ENCODE data around the gene MSRB1.

Gene MSRB1

GRCh38 chr16:1978476-1979120 lies 35.6 kb upstream of the MSRB1 start:
- DNase-seq: no peak

- DNase-seq: no peak
Observed at GRCh38 chr16:1977875-1978268, 34.9 kb upstream of the MSRB1 start.

- no peak for DNase-seq
Observed at GRCh38 chr16:1976951-1977874, 34.2 kb upstream of the MSRB1 start.

- no peak for DNase-seq
Observed at GRCh38 chr16:1976216-1976520, 33.2 kb upstream of the MSRB1 start.

GRCh38 chr16:1975432-1976215 lies 32.6 kb upstream of the MSRB1 start:
- DNase-seq: no peak

DNA sequence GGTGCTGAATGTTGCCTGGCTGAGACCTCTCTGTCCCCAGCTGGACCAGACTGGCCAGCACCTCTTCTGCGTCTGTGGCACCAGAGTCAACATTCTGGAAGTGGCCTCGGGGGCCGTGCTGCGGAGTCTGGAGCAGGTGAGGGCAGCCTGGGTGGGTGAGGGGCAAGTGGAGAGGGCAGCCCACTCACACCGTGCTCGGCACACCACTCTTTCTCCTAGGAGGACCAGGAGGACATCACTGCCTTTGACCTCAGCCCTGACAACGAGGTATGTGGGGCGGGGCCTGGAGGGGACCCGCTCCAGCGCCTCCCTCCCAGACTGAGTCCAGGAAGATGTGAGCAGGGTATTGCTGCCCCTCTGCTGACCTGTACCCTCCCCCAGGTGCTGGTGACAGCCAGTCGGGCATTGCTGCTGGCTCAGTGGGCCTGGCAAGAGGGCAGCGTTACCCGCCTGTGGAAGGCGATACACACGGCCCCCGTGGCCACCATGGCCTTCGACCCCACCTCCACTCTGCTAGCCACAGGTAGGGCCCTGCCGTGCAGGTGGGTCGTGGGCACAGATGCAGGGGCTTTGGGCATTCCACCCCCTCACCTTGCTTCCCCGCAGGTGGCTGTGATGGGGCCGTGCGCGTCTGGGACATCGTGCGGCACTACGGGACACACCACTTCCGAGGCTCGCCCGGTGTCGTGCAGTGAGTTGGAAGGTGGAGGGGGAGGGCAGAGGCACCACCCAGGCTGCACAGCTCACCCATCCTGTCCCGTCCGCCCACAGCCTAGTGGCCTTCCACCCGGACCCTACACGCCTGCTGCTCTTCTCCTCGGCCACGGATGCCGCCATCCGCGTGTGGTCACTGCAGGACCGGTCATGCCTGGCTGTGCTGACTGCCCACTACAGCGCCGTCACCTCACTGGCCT lies 31.4 kb upstream of the MSRB1 start:
- DNase-seq: no peak

- DNase-seq: no peak
Observed at GRCh38 chr16:1973461-1974156, 30.6 kb upstream of the MSRB1 start.

DNA sequence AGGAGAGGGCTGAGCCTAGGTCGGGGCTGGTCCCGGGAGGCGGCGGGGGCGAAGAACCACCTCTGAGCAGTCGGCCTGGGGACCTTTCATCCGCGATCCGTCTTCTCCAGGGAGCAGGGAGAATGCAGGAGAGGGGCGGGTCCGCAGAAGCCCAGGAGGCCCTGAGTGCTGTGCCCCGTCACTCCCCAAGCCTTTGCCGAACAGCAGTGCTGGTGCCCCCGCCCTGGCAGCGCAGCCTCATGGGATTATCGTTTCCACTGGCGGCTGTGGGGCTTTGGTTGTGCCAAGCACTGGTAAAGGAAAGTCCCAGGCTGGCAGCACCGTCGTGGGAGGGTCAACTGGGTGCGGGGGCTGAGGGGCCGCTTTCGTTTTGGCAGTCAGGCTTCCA lies 29.5 kb upstream of the MSRB1 start:
- DNase-seq: peak in 1 of 2 donors; percentile 33

DNA sequence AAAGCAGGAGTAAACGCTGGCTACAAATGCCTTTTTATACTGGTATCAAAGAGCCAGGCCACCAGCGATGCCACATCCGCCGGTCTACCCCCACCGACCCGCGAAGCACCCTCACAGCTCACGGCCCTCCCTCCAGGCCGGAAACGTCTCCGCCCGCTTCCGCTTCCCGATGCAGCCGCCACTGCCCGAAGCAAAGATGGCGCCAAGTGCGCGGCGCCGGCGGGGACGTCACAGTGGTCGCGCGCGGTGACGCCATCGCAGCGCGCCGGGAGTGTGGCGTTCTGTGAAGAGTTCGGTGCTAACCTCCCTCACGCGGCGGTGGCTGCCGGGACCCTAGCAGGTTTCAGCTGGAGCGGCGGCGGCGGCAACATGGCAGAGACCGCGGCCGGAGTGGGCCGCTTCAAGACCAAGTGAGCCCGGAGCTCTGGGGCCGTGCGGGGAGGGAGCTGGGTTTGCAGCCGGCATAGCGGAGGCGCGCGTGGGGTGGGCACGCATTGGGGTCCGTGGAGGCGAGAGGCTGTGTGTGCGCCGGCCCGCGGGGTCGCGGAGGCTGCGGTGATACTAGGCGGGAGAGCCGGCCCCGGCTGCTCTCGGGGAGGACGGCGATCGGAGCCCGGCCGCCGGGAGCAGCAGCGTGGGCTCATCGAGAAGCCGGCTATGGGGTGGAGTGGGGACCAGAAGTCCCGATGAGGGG lies 28.9 kb upstream of the MSRB1 start, which contains the start of gene TBL3:
TBL3 (plus strand) TSS at position 258 of the 694 bp plus-strand sequence; CDS start at position 370, 112 bp downstream.
- peak; percentile 96 for DNase-seq

- DNase-seq: no peak
Observed at GRCh38 chr16:1968146-1968953, 25.4 kb upstream of the MSRB1 start.

DNA sequence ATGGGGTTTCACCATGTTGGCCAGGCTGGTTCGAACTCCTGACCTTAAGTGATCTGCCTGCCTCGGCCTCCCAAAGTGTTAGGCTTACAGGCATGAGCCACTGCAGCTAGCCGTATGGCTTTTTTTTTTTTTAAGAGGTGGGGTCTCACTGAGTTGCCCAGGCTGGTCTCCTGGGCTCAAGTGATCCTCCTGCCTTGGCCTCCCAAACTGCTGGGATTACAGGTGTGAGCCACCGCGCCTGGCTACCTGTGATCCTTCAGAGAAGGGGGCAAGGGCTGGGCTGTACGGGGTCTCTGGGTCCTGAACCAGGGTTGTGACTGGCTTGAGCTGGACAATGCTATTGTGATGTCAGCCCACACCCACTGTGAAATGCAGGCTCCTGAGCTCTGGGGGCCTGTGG lies 23.5 kb upstream of the MSRB1 start, which contains the start of gene RNF151:
RNF151 (plus strand) TSS at position 397 of the 400 bp plus-strand sequence. CDS start 26 bp downstream, outside the sequence.
- DNase-seq: no peak

DNA sequence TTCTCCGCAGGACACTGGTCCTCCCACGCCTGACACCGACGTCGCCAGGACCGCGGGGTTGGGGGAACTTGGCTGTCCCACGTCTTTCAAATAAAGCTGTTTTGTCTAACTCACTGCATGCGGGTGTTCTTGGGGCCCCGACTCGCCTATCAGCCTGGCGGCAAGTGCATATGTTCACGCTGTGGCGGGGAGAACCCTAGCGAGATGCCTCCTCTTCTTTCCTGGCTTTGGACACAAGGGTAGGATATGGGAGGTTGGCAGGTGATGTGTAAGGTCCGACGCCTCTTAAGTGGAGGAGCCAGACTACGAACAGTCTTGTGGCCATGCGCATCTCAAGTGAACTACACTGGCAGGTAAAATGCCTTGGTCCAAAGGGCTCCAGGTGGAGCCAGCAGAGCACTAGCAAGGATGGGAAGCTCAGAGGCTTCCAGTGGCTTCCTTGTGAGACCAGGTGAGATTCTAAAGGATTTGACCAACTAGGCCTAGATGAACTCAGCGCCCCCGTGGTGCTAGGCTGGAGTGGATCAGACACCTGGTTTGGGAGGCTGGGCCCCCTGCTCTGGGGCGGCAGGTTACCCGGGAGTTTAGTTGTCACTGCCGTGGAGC lies 22.5 kb upstream of the MSRB1 start:
- DNase-seq: peak in 1 of 2 donors; percentile 36

DNA sequence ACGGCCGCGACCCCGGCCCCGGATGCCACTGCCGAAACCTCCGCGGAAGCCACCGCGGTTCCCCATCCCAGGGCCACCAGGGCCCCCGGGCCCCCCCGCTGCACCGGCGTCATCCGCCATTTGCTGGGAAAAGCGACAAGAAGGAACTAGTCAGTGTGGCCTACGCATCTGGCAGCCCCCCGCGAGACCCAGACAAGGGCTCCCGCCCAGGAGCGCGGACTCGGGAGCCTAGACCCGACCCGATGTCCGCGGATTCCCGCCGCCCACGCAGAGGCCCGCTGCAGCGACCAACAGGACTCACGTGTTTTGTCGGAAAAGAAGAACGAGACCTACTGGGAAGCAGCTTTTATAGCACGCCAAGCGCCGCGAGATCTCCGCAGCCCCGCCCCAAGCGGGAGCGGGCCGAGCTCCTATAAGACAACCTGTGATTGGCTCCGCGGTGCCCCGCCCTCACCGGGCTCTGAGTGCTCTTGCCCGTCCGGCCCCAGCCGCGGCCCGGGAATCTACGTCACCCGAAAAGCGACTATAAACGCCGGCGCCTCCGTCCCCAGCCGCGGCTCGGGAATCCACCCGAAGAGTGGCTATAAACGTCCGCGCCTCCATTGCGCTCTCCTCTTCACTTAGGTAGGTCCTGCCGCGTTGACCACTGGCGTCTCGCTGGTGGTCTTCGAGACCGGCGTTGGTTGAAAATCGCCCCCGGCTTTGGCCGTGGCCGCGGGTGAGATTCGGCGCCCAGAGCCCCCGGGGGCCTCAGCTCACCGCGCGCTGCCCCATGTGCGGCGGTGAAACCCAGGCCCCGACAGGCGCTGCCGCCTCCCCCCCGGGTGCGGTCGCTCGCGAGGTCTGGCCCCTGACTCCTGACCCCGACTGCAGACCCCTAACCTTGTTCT lies 21.8 kb upstream of the MSRB1 start, which contains the start of gene RPS2:
RPS2 (minus strand) TSS at position 321 of the 890 bp plus-strand sequence; CDS start at position 120, 201 bp downstream.
- DNase-seq: peak; percentile 98 to 99

DNA sequence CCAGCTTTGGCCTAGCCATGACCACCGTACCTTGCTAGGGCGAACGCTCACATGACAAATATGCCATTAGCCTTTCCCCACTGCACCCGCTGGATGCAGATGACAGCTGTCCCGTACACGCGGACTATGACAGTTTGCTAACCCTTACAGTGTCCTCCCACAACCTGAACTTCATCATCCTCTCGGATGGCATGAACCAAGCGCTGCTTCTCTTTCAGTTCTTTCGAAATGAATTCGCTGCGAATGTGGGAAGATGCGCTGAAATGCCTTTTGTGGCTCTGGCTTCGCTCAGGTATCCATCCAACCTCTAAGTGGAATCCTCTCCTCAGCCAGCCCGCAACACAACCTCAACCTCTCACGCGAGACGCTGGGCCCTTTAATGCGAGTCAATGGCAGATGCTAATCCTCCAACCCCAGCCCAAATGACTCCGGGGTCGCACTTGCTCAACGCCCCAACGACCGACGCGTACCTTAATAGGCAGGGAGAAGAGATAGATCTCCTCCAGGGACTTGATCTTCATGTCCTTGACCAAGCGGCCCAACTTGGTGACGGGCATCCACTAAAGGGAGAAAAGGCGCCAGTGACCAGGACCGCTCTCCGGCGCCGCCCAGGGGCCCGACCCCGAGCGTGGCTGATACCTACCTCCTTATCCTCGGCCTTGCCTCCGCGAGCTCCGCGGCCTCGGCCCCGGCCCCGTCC lies 21.0 kb upstream of the MSRB1 start:
- DNase-seq: peak; percentile 56 to 62

DNA sequence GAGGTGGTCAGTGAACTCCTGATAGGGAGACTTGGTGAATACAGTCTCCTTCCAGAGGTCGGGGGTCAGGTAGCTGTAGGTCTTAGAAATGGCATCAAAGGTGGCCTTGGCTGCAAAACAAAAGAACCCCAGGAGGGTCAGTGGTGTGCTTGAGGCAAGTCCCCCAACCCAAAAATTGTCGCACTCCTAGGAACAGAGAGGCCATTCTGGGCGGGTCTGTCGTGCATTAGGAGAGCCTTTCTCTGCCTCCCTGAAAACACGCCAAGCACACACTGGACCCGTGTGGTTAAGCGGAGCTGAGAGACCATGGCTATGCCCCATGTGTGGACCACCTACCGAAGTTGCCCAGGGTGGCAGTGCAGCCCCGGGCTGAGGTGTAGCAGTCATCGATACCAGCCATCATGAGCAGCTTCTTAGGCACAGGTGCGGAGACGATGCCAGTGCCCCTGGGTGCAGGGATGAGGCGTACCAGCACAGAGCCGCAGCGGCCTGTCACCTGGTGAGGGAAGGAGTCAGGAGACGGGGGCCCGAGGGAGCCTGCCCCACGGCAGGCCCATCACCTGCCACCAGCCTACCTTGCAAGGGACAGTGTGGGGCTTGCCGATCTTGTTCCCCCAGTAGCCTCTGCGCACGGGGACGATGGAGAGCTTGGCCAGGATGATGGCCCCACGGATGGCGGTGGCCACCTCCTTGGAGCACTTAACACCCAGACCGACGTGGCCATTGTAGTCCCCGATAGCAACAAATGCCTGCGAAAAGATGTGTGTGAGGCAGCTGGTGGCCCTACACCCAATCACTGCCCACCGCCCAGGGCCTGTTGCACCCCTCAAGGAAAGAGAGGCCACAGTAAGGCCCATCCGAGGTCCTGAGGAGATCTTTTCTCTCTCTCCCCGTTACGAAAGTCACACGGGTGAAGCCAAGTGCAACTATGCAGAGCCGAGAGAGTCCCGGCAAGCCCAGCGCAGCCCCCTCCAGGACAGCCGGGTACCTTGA lies 19.5 kb upstream of the MSRB1 start:
- DNase-seq: peak in 1 of 2 donors; percentile 36

GRCh38 chr16:1961651-1962067 lies 18.7 kb upstream of the MSRB1 start:
- DNase-seq: peak; percentile 44 to 47
